Measurements from ENCODE around the gene FADS2. TPM values are rescaled to one million over a fixed set of nuclear protein-coding genes. Genes with fewer than 3 reads are reported as not detected.

The FADS2 gene
- total RNA-seq, 1 experiment from 2014 or later, result 20.6 TPM

- no peak for TF ChIP-seq CTCF (IDR thresholded peaks at IDR 0.05; ENCODE audit: unreplicated experiment)
- Mint-ChIP-seq H3K4me3 (ENCODE audit: unreplicated experiment) (no peak overlapping the region), H3K27me3 (ENCODE audit: insufficient read depth, unreplicated experiment) (no peaks in the 10 kb centered on the region), H3K9me3 (ENCODE audit: unreplicated experiment) (no peaks in the 10 kb centered on the region), H3K27ac (ENCODE audit: low read depth, unreplicated experiment) (no peak overlapping the region), H3K4me1 (ENCODE audit: insufficient read depth, unreplicated experiment) (peaks cover 8% of the 10 kb centered on the region), H3K36me3 (ENCODE audit: insufficient read depth, unreplicated experiment) (no peaks in the 10 kb centered on the region)
- no peak for DNase-seq (ENCODE audit: unreplicated experiment)
- POLR2A ChIA-PET, result interaction anchor here (0.7 to 1.0 kb wide), 2 partner anchors 133 to 134 kb away, joined by 3 read pairs; no protein-coding TSS in a partner anchor
- no TSS peak for BruUV-seq (replicated peaks)
- intact Hi-C loops (cut with micrococcal nuclease), result no loop called here
- CTCF ChIA-PET, result interaction anchor here (0.7 kb wide), 1 partner anchor 282 kb away, joined by 3 read pairs; no protein-coding TSS in a partner anchor
Measured at GRCh38 chr11:61833926-61834277, 5.8 kb downstream of the FADS2 start.

- Mint-ChIP-seq H3K4me1 (ENCODE audit: insufficient read depth, unreplicated experiment) (peaks cover 8% of the 10 kb centered on the region), H3K36me3 (ENCODE audit: insufficient read depth, unreplicated experiment) (no peaks in the 10 kb centered on the region), H3K27me3 (ENCODE audit: insufficient read depth, unreplicated experiment) (no peaks in the 10 kb centered on the region), H3K27ac (ENCODE audit: low read depth, unreplicated experiment) (no peak overlapping the region), H3K9me3 (ENCODE audit: unreplicated experiment) (no peaks in the 10 kb centered on the region), H3K4me3 (ENCODE audit: unreplicated experiment) (no peak overlapping the region)
- POLR2A ChIA-PET, result interaction anchor here (0.7 to 1.0 kb wide), 2 partner anchors 132 to 134 kb away, joined by 3 read pairs; no protein-coding TSS in a partner anchor
- DNase-seq (ENCODE audit: unreplicated experiment), result peak; percentile 49
- intact Hi-C loops (cut with micrococcal nuclease), result no loop called here
- CTCF ChIA-PET, result interaction anchor here (0.7 kb wide), 1 partner anchor 282 kb away, joined by 3 read pairs; no protein-coding TSS in a partner anchor
- TF ChIP-seq CTCF (IDR thresholded peaks at IDR 0.05; ENCODE audit: unreplicated experiment), result no peak
- no TSS peak for BruUV-seq (replicated peaks)
Measured at GRCh38 chr11:61834278-61835048, 6.4 kb downstream of the FADS2 start.

- intact Hi-C loops (cut with micrococcal nuclease), result no loop called here
- no peak for DNase-seq (ENCODE audit: unreplicated experiment)
- TF ChIP-seq CTCF (IDR thresholded peaks at IDR 0.05; ENCODE audit: unreplicated experiment), result no peak
- POLR2A ChIA-PET, result no interaction called here
- H3K4me3 Mint-ChIP-seq (ENCODE audit: unreplicated experiment), result no peak overlapping the region
- CTCF ChIA-PET, result interaction anchor here (1.2 to 1.3 kb wide), 2 partner anchors 39 to 62 kb away, joined by 3 to 4 read pairs; no protein-coding TSS in a partner anchor
- no peaks in the 10 kb centered on the region for H3K4me1 Mint-ChIP-seq (ENCODE audit: insufficient read depth, unreplicated experiment)
- no peaks in the 10 kb centered on the region for H3K9me3 Mint-ChIP-seq (ENCODE audit: unreplicated experiment)
- no peaks in the 10 kb centered on the region for H3K36me3 Mint-ChIP-seq (ENCODE audit: insufficient read depth, unreplicated experiment)
- no peak overlapping the region for H3K27ac Mint-ChIP-seq (ENCODE audit: low read depth, unreplicated experiment)
- H3K27me3 Mint-ChIP-seq (ENCODE audit: insufficient read depth, unreplicated experiment), result no peaks in the 10 kb centered on the region
- no TSS peak for BruUV-seq (replicated peaks)
Measured at GRCh38 chr11:61836193-61836592, 8.1 kb downstream of the FADS2 start.

- no TSS peak for BruUV-seq (replicated peaks)
- Mint-ChIP-seq H3K27me3 (ENCODE audit: insufficient read depth, unreplicated experiment) (no peaks in the 10 kb centered on the region), H3K9me3 (ENCODE audit: unreplicated experiment) (no peaks in the 10 kb centered on the region), H3K4me3 (ENCODE audit: unreplicated experiment) (no peak overlapping the region), H3K36me3 (ENCODE audit: insufficient read depth, unreplicated experiment) (no peaks in the 10 kb centered on the region), H3K4me1 (ENCODE audit: insufficient read depth, unreplicated experiment) (no peaks in the 10 kb centered on the region), H3K27ac (ENCODE audit: low read depth, unreplicated experiment) (no peak overlapping the region)
- TF ChIP-seq CTCF (IDR thresholded peaks at IDR 0.05; ENCODE audit: unreplicated experiment), result no peak
- no peak for DNase-seq (ENCODE audit: unreplicated experiment)
- intact Hi-C loops (cut with micrococcal nuclease), result no loop called here
- ChIA-PET CTCF (interaction anchor here (0.6 to 1.3 kb wide), 4 partner anchors 61 to 231 kb away, joined by 3 to 4 read pairs (median 3); no protein-coding TSS in a partner anchor), POLR2A (no interaction called here)
Measured at GRCh38 chr11:61837411-61838005, 9.4 kb downstream of the FADS2 start.
